ENCODE measurements around the gene ZNF460.
"Not testable (repeated sequence)": the region's sequence is repeated elsewhere in the genome, so short reads cannot be mapped to it uniquely, and the experiment has no call there.

ZNF460 gene

DNA sequence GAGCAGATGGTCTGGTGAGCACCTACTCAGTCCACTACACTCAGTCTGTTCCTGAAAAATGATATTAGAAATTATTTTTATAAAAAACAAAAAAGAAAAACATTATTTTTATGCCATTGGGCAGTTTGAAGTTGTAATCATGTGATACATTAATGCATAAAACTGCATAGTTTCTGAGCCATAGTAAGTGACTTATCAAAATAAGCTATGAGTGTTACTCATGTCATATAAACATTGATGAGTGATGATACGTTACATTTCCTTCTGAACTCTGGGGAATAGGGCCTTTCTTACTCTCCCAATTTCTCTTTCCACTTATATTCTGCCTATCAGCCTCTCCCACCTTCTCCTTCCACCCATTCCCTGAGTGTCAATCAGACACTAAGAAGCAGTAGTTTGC lies 31.0 kb upstream of the ZNF460 start:
- DNase-seq: no peak

DNA sequence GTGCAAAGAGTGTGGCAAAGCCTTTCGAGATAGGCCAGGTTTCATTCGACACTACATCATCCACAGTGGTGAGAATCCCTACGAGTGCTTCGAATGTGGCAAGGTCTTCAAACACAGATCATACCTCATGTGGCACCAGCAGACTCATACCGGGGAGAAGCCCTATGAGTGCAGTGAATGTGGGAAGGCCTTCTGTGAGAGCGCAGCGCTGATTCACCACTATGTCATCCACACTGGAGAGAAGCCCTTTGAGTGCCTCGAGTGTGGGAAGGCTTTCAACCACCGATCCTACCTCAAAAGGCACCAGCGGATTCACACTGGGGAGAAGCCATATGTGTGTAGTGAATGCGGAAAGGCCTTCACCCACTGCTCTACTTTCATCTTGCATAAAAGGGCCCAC lies 26.5 kb upstream of the ZNF460 start:
- not testable (repeated sequence) for H3K4me2 ChIP-seq (ENCODE audit: low read length); H3K23ac ChIP-seq (ENCODE audit: low read length); H4K5ac ChIP-seq (ENCODE audit: low read length); H3K79me2 ChIP-seq (ENCODE audit: control insufficient read depth, insufficient read depth, low read length); DNase-seq; H2BK15ac ChIP-seq (replicated peaks; ENCODE audit: low read depth); H3K4me3 ChIP-seq (ENCODE audit: low read length); H2BK5ac ChIP-seq (ENCODE audit: low read length); H3K56ac ChIP-seq (ENCODE audit: low read length); H3K18ac ChIP-seq (ENCODE audit: low read length); H3K4me1 ChIP-seq (ENCODE audit: control insufficient read depth, low read depth, low read length); H2AK5ac ChIP-seq (ENCODE audit: low read length); H3K27ac ChIP-seq (ENCODE audit: low read depth, low read length); H3K36me3 ChIP-seq (ENCODE audit: control insufficient read depth, insufficient read depth, low read length); H3K9ac ChIP-seq (ENCODE audit: low read length); H4K8ac ChIP-seq (ENCODE audit: low read depth, low read length); H3K79me1 ChIP-seq (ENCODE audit: low read length); H3K27me3 ChIP-seq (ENCODE audit: insufficient read depth, low read length, poor library complexity); H2BK120ac ChIP-seq (ENCODE audit: low read depth, low read length); H3K4ac ChIP-seq (ENCODE audit: low read depth, low read length)
- WGBS (ENCODE audit: extremely low coverage, insufficient coverage, low lambda C conversion rate): no CpG with 5 or more reads among the region's 11 CpGs

More for the DNA sequence above, 31.0 kb upstream of the ZNF460 start:
- Histone ChIP-seq H3K4me3 (ENCODE audit: low read length) (no peak overlapping the region), H3K79me2 (ENCODE audit: control insufficient read depth, insufficient read depth, low read length) (no peaks in the 10 kb centered on the region), H2BK15ac (replicated peaks; ENCODE audit: low read depth) (no peak overlapping the region), H3K18ac (ENCODE audit: low read length) (no peak overlapping the region), H2AK5ac (ENCODE audit: low read length) (no peak overlapping the region), H4K8ac (ENCODE audit: low read depth, low read length) (no peak overlapping the region), H3K23ac (ENCODE audit: low read length) (no peak overlapping the region), H2BK120ac (ENCODE audit: low read depth, low read length) (no peak overlapping the region), H3K36me3 (ENCODE audit: control insufficient read depth, insufficient read depth, low read length) (peaks cover 2% of the 10 kb centered on the region), H3K4me1 (ENCODE audit: control insufficient read depth, low read depth, low read length) (no peaks in the 10 kb centered on the region), H3K56ac (ENCODE audit: low read length) (no peak overlapping the region), H4K5ac (ENCODE audit: low read length) (no peak overlapping the region), H3K27me3 (ENCODE audit: insufficient read depth, low read length, poor library complexity) (no peaks in the 10 kb centered on the region), H3K27ac (ENCODE audit: low read depth, low read length) (no peak overlapping the region), H2BK5ac (ENCODE audit: low read length) (no peak overlapping the region), H3K9ac (ENCODE audit: low read length) (no peak overlapping the region), H3K4me2 (ENCODE audit: low read length) (no peak overlapping the region), H3K4ac (ENCODE audit: low read depth, low read length) (no peak overlapping the region), H3K79me1 (ENCODE audit: low read length) (peaks cover 1% of the 10 kb centered on the region)
- no CpG with 5 or more reads among the region's 1 CpG for WGBS (ENCODE audit: extremely low coverage, insufficient coverage, low lambda C conversion rate)

DNA sequence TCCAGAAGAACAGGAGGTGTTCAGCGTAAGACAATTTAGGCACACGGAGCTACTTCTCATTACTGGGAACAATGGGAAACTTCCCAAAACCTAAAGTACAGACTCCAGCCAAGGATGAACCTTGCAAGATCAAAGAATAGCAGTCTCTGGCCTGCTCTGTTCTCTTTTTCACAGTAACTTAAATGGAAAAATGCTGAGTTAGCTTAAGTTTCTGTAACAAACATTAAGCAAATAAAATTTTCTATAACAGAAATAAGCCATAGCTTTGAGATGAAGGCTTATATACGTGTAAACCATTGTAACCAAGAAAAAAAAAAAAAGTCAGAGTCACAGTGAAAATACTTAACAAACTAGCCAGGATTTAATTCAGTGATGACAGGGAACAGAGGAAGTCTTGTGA lies 18.2 kb upstream of the ZNF460 start:
- Histone ChIP-seq H3K27ac (ENCODE audit: low read depth, low read length) (no peak overlapping the region), H3K79me2 (ENCODE audit: control insufficient read depth, insufficient read depth, low read length) (no peaks in the 10 kb centered on the region), H4K8ac (ENCODE audit: low read depth, low read length) (no peak overlapping the region), H3K79me1 (ENCODE audit: low read length) (peaks cover 3% of the 10 kb centered on the region), H4K5ac (ENCODE audit: low read length) (no peak overlapping the region), H3K4ac (ENCODE audit: low read depth, low read length) (no peak overlapping the region), H3K4me3 (ENCODE audit: low read length) (no peak overlapping the region), H3K23ac (ENCODE audit: low read length) (no peak overlapping the region), H3K9ac (ENCODE audit: low read length) (no peak overlapping the region), H3K56ac (ENCODE audit: low read length) (no peak overlapping the region), H2BK120ac (ENCODE audit: low read depth, low read length) (no peak overlapping the region), H3K4me2 (ENCODE audit: low read length) (no peak overlapping the region), H2BK15ac (replicated peaks; ENCODE audit: low read depth) (no peak overlapping the region), H3K4me1 (ENCODE audit: control insufficient read depth, low read depth, low read length) (peaks cover 5% of the 10 kb centered on the region), H3K36me3 (ENCODE audit: control insufficient read depth, insufficient read depth, low read length) (no peaks in the 10 kb centered on the region), H3K27me3 (ENCODE audit: insufficient read depth, low read length, poor library complexity) (no peaks in the 10 kb centered on the region), H3K18ac (ENCODE audit: low read length) (no peak overlapping the region), H2AK5ac (ENCODE audit: low read length) (no peak overlapping the region), H2BK5ac (ENCODE audit: low read length) (no peak overlapping the region)
- no peak for DNase-seq
- WGBS (ENCODE audit: extremely low coverage, insufficient coverage, low lambda C conversion rate): no CpG with 5 or more reads among the region's 3 CpGs

DNA sequence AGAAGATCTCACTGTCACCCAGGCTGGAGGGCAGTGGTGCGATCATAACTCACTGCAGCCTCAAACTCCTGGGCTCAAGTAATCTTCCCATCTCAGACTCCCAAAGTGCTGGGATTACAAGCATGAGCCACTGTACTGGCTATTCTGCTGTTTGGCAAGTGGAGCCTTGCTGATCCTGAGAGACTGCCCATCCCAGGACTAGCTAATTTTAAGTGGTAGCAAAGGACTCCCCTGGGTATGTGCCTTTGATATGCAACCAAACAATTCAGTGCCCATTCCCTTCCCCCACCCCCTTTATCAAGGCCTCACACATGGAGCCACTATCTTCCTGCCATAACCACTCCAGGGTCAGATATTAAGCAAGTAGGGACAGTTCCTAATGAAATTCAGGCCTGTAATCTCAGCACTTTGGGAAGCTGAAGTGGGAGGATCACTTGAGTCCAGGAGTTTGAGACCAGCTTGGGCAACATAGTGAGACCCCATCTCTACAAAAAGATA lies 17.0 kb upstream of the ZNF460 start:
- no peaks in the 10 kb centered on the region for H3K27me3 ChIP-seq (ENCODE audit: insufficient read depth, low read length, poor library complexity)
- peaks cover 3% of the 10 kb centered on the region for H3K79me1 ChIP-seq (ENCODE audit: low read length)
- no peak for DNase-seq
- no peak overlapping the region for H4K5ac ChIP-seq (ENCODE audit: low read length)
- H3K4me3 ChIP-seq (ENCODE audit: low read length): no peak overlapping the region
- H3K9ac ChIP-seq (ENCODE audit: low read length): no peak overlapping the region
- H4K8ac ChIP-seq (ENCODE audit: low read depth, low read length): no peak overlapping the region
- no peak overlapping the region for H2BK120ac ChIP-seq (ENCODE audit: low read depth, low read length)
- H3K36me3 ChIP-seq (ENCODE audit: control insufficient read depth, insufficient read depth, low read length): no peaks in the 10 kb centered on the region
- H3K4me1 ChIP-seq (ENCODE audit: control insufficient read depth, low read depth, low read length): peaks cover 5% of the 10 kb centered on the region
- H2BK15ac ChIP-seq (replicated peaks; ENCODE audit: low read depth): no peak overlapping the region
- no peak overlapping the region for H3K18ac ChIP-seq (ENCODE audit: low read length)
- no peak overlapping the region for H3K4ac ChIP-seq (ENCODE audit: low read depth, low read length)
- no peak overlapping the region for H2AK5ac ChIP-seq (ENCODE audit: low read length)
- H3K79me2 ChIP-seq (ENCODE audit: control insufficient read depth, insufficient read depth, low read length): no peaks in the 10 kb centered on the region
- no peak overlapping the region for H3K4me2 ChIP-seq (ENCODE audit: low read length)
- no peak overlapping the region for H3K56ac ChIP-seq (ENCODE audit: low read length)
- H3K27ac ChIP-seq (ENCODE audit: low read depth, low read length): no peak overlapping the region
- no CpG with 5 or more reads among the region's 1 CpG for WGBS (ENCODE audit: extremely low coverage, insufficient coverage, low lambda C conversion rate)
- no peak overlapping the region for H2BK5ac ChIP-seq (ENCODE audit: low read length)
- H3K23ac ChIP-seq (ENCODE audit: low read length): no peak overlapping the region

DNA sequence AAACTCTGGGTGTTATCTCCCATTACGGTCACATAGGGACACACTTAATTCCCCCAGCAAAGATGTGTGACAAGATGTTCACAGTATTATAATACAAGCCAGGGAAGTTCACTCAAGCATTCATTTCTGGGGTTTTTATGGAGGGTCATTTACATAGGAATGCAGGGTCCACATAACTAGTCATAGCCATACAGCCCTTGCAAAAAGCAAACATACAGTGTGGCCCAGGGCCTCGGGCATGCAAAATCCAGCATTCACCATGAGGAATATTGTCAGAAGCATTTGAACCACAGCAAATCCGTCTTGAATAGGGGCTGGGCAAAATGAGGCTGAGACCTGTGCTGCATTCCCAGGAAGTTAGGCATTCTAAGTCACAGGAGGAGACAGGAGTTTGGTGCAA lies 13.0 kb upstream of the ZNF460 start:
- no peak overlapping the region for H3K4ac ChIP-seq (ENCODE audit: low read depth, low read length)
- H3K4me3 ChIP-seq (ENCODE audit: low read length): no peak overlapping the region
- H3K27ac ChIP-seq (ENCODE audit: low read depth, low read length): no peak overlapping the region
- H2BK15ac ChIP-seq (replicated peaks; ENCODE audit: low read depth): no peak overlapping the region
- no peak overlapping the region for H3K18ac ChIP-seq (ENCODE audit: low read length)
- H4K5ac ChIP-seq (ENCODE audit: low read length): no peak overlapping the region
- H3K56ac ChIP-seq (ENCODE audit: low read length): no peak overlapping the region
- H2BK5ac ChIP-seq (ENCODE audit: low read length): no peak overlapping the region
- no CpG with 5 or more reads among the region's 3 CpGs for WGBS (ENCODE audit: extremely low coverage, insufficient coverage, low lambda C conversion rate)
- no peak for DNase-seq
- H2BK120ac ChIP-seq (ENCODE audit: low read depth, low read length): no peak overlapping the region
- H3K27me3 ChIP-seq (ENCODE audit: insufficient read depth, low read length, poor library complexity): no peaks in the 10 kb centered on the region
- no peak overlapping the region for H3K9ac ChIP-seq (ENCODE audit: low read length)
- H3K4me1 ChIP-seq (ENCODE audit: control insufficient read depth, low read depth, low read length): peaks cover 5% of the 10 kb centered on the region
- no peaks in the 10 kb centered on the region for H3K79me1 ChIP-seq (ENCODE audit: low read length)
- no peak overlapping the region for H2AK5ac ChIP-seq (ENCODE audit: low read length)
- no peak overlapping the region for H4K8ac ChIP-seq (ENCODE audit: low read depth, low read length)
- H3K23ac ChIP-seq (ENCODE audit: low read length): no peak overlapping the region
- no peaks in the 10 kb centered on the region for H3K79me2 ChIP-seq (ENCODE audit: control insufficient read depth, insufficient read depth, low read length)
- H3K36me3 ChIP-seq (ENCODE audit: control insufficient read depth, insufficient read depth, low read length): no peaks in the 10 kb centered on the region
- no peak overlapping the region for H3K4me2 ChIP-seq (ENCODE audit: low read length)

DNA sequence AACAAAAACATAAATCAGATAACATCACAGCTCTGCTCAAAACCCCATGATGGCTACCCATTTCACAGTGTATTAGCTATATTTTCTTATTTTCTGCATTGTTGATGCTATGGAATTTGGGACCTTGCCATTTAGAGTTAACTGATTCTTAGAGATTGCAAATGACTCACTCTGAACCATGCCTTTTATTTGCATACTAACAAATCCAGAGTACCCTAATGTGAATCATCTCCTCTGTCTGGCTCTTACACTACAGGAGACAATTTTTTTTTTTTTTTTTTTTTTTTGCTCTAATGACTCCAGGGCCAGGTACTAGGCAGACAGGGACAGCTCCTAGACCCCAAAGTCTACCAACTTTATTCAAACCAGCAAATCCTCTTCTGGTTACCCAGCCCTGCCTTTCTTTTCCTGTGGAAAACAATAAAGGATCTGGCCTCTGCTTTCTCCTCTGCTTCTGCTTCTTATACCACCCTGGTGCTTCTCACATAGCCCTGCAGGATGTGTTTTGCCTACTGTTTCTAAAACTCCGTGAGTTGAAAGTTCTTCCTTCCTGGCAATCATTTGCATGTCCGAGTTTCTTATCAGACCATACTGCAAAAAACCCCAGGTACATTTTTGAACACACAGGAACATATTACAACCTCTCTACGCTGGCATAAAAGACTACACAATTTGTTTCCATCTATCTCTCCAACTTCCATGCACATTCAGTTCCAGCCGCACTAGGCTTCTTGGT lies 10.6 kb upstream of the ZNF460 start:
- Histone ChIP-seq H2BK120ac (ENCODE audit: low read depth, low read length) (no peak overlapping the region), H3K23ac (ENCODE audit: low read length) (no peak overlapping the region), H3K4me1 (ENCODE audit: control insufficient read depth, low read depth, low read length) (no peaks in the 10 kb centered on the region), H3K4me3 (ENCODE audit: low read length) (no peak overlapping the region), H3K18ac (ENCODE audit: low read length) (no peak overlapping the region), H3K4ac (ENCODE audit: low read depth, low read length) (no peak overlapping the region), H4K8ac (ENCODE audit: low read depth, low read length) (no peak overlapping the region), H3K27me3 (ENCODE audit: insufficient read depth, low read length, poor library complexity) (no peaks in the 10 kb centered on the region), H2AK5ac (ENCODE audit: low read length) (no peak overlapping the region), H2BK5ac (ENCODE audit: low read length) (no peak overlapping the region), H3K79me1 (ENCODE audit: low read length) (no peaks in the 10 kb centered on the region), H4K5ac (ENCODE audit: low read length) (no peak overlapping the region), H3K4me2 (ENCODE audit: low read length) (no peak overlapping the region), H2BK15ac (replicated peaks; ENCODE audit: low read depth) (no peak overlapping the region), H3K36me3 (ENCODE audit: control insufficient read depth, insufficient read depth, low read length) (no peaks in the 10 kb centered on the region), H3K79me2 (ENCODE audit: control insufficient read depth, insufficient read depth, low read length) (no peaks in the 10 kb centered on the region), H3K9ac (ENCODE audit: low read length) (no peak overlapping the region), H3K56ac (ENCODE audit: low read length) (no peak overlapping the region), H3K27ac (ENCODE audit: low read depth, low read length) (no peak overlapping the region)
- DNase-seq: no peak
- no CpG with 5 or more reads among the region's 4 CpGs for WGBS (ENCODE audit: extremely low coverage, insufficient coverage, low lambda C conversion rate)

Measured in mesendoderm (in vitro differentiated cells).